OCI-M2 (cell line): ENCODE results near the gene PYM1.
A peak's percentile ranks its signal among the peaks of the same experiment; 100 is the strongest.

Experiments used
- DNase-seq: peaks from one replicate; lab custom pipeline; 2025; ENCODE audit not compliant: unreplicated experiment; lab: John Stamatoyannopoulos, UW

PYM1 gene

DNA sequence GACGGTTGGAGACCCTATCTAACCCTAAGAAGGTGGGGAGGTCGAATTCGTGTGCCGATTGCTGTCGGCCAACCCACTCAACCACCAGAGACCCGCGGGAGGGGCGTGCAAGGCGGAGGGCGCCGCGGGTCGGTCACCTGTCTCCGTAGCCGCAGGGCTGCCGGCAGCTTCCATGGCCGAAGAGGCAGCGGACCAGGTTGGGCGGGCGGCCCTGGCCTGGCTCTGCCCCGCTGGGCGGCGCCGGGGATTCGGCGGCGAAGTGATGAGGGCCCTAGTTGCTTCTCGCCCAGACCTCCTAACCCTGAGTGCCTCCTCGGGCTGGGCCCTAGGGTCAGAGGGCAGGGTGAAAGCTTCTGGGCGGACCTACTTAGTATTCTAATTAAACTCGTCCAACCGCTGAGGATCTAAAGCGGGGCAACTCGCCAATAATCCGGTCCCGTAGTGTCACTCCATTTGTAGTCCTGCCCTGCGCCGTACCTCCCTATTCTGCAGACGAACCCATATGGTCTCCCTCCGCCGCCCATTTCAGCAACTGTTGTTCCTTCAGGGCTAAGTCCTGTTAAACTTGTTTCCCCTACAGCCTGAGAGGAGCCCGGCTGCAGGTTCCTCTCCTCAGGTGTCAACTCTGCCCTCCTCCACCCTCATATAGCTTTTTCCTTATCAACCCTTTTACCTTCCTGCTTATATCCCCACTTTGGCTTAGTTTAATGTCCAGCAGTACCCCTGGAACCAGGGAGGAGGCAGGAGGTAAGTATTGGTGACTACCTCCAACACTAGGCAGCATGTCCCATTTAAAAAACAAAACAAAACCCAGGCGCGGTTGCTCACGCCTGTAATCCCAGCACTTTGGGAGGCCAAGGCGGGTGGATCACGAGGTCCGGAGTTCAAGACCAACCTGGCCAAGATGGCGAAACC lies at the start of gene PYM1:
PYM1 (minus strand) TSS at position 307 of the 915 bp plus-strand sequence; CDS start at position 174, 133 bp downstream.
- DNase-seq = no peak

DNA sequence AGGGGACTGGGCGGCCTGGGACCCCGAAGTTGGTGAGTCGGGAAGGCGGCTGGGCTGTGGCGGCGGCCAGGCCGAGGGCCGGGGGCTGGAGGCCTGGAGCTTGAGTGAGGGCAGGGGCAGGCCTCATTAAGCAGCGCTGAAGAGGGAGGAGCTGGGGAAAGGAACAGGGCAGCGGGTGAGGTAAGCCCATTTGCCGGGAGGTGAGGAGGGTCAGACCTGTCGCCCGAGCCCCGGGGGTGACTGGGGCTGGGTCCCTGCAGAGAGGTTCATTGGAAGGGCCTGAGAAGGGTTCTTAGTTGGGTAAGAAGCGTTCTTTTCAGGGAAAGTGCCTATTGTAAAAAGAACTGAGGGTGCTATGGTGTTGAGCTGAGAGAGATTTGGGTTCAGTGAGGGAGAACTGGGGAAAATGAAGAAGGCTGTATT lies 46.6 kb upstream of the PYM1 start:
- DNase-seq = no peak

DNA sequence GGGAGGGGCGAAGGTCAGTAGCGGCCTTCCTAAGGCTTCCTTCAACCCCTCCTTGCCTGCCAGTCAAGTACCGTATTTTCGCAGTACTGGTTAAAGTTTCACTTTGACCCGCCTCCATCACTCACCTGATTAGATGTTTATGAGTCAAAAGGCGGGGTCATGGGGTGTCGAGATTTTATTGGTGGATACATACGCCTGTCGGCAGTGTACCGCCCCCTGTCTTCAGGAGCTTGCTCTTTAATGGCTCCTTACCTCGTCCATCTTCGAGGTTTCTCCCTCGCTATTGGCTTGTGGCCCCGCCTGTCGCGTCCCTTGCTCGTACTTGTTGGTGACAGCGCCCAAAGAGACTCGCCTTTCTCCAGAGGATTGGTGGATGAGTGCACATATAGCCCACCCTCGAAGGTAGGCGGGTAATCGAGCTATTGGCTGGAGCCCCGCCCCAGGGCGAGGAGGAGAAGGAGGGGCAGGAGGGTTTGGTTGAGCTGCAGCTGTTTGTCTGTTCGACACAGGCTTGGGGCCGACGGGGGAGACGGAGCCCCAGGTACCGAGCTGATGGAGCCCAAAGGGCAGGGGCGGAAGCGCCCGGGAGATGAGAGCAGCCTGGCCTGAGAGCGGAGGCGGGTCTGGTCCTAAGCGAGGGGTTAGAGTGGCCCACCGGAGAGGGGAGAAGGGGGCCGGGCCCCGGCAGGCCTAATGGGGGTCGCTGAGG lies 46.1 kb upstream of the PYM1 start, which contains the start of gene RAB5B:
RAB5B (plus strand) TSS at position 480 of the 709 bp plus-strand sequence. CDS start 12,883 bp downstream, outside the sequence.
- peak; percentile 93 for DNase-seq

DNA sequence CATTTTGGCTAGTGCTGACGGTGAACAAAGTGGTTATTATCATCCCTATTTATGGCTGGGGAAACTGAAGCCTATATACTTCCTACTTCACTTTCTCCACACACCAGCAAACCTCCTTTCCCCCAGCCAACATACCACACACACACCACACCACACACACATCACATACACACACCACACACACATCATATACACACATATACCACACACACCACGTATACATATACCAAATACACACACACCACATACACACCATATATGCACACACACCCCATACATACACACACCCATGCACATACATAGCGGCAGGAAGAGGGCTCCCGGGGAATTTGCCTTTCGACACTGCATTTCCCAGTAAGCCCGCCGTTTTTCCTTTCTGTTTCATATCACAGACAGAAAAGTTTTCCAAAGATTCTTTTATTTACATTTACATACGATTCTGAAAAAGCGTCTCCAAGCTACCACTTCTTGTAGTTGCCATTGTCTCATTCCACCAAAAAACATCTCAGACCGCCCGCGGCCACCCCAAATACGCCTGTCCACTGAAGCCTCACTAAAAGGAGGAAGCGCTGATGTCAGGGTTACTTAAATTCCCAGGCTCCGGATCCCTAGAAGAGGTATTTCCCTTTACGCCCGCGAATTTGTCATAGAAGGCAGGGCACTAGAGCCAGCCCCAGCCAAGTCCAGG lies 45.4 kb upstream of the PYM1 start:
- DNase-seq = no peak

DNA sequence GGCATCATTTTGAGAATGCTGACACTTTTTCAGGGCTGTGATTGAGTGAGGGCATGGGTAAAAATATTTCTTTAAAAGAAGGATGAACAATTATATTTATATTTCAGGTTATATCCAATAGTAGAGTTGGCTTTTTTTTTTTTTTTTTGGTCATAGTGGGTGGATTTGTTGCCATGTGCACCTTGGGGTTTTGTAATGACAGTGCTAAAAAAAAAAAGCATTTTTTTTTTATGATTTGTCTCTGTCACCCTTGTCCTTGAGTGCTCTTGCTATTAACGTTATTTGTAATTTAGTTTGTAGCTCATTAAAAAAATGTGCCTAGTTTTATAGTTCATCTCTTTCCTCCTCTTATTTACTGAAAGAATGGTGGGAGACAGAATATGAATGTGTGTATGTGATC lies 44.8 kb upstream of the PYM1 start:
- no peak for DNase-seq

DNA sequence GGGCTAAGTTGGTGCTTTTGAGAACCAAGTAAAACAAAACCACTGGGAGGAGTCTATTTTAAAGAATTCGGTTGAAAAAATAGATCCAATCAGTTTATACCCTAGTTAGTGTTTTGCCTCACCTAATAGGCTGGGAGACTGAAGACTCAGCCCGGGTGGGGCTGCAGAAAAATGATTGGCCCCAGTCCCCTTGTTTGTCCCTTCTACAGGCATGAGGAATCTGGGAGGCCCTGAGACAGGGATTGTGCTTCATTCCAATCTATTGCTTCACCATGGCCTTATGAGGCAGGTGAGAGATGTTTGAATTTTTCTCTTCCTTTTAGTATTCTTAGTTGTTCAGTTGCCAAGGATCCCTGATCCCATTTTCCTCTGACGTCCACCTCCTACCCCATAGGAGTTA lies 44.3 kb upstream of the PYM1 start:
- DNase-seq = no peak

DNA sequence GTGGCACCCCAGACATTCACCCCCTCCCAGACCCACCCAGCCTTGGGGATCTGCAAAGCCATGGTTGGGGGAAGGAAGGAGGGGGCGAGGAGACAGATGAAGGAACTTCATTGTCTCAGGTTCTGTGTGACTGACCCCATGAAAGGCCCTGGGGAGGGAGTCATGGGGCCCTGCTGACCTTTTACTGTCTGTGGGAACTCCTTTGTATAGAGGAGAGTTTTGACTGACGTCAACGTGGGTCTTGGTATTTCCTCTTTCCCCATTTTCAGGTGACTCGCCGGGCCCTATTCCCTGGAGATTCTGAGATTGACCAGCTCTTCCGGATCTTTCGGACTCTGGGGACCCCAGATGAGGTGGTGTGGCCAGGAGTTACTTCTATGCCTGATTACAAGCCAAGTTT lies 43.1 kb upstream of the PYM1 start:
- no peak for DNase-seq

DNA sequence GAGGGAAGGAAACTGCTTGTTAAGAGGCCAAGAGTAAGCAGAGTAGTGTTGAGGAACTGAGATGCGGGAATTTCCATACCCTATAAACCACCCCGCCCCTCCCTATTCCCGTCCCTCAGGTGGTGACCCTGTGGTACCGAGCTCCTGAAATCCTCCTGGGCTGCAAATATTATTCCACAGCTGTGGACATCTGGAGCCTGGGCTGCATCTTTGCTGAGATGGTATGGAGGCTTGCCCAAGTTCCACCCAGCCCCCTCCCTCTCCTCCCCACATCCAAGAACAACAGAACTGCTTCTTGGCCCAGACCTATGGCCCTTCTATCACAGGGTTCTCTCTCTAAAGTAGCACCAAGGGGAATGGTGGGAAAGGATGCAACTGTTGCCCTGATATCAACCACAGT lies 41.7 kb upstream of the PYM1 start:
- DNase-seq = no peak

DNA sequence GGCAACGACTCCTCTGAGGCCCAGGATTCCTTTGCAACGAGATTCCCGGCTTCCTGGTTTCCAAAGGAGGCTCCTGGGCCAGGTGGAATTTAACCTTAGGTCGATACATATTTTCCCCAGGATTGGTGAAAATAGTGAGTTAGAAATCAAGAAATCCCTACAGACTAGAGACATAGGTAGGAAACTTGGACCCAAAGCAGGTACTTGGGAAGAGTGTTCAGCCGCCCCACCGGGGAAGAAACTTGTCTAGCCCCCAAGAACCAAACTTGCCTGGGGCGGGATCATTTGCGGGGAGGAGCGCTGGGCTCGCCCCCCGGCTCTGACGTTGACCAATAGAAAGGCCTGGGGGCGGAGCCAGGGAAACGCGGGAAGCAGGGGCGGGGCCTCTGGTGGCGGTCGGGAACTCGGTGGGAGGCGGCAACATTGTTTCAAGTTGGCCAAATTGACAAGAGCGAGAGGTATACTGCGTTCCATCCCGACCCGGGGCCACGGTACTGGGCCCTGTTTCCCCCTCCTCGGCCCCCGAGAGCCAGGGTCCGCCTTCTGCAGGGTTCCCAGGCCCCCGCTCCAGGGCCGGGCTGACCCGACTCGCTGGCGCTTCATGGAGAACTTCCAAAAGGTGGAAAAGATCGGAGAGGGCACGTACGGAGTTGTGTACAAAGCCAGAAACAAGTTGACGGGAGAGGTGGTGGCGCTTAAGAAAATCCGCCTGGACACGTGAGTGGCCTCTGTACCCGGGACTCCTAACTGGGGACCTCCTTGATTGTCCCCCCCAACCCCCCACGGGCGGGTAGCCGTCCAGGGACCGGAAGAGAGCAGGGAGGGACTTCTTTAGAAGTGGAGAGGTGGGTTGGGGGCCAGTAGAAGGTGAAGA lies 39.0 kb upstream of the PYM1 start, which contains the start of gene CDK2:
CDK2 (plus strand) TSS at position 423 of the 874 bp plus-strand sequence; CDS start at position 602, 179 bp downstream.
- DNase-seq = peak; percentile 47

DNA sequence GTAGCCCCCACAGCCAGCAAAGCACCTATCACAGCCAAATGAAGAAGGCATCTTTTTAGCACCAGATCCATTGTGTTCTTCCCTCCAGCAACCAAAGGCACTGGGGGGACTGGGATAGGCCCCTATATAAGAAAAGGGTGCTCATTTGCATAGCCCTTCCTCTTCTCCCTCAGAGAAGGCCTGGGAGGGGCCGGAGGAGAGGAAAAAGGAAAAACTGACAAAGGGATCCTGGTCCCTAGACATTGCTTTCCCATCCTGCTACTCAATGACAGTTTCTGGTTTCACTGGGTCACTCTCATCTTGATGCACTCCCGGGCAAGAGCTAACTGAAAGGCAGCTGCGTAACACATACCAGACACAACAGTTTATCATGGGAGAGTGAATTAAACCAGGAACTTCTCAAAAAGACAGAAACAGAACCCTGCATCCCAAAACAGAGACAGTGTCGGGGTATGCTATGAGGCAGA lies 38.3 kb upstream of the PYM1 start, which contains the start of gene PMEL:
PMEL (minus strand) TSS at position 102 of the 467 bp plus-strand sequence; CDS start at position 71, 31 bp downstream.
- DNase-seq = no peak

DNA sequence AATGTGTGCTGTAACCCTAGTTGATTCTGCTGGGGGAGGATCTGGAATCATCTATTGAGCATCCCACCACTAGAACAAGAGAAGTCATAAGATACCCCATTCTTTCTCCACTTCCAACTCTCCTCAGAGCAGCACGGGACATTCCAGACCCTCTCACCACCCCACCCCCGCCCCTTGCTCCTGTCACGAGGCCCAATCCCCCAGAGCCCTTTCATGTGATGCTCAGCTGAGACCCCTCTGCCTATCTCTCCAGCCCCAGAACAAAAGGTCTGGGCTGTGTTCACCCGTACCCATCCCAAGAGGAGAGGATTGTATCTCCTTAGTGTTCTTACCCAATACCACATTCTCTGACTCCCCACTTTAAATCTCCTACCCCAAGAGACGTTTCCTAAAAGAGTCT lies 37.5 kb upstream of the PYM1 start:
- no peak for DNase-seq

DNA sequence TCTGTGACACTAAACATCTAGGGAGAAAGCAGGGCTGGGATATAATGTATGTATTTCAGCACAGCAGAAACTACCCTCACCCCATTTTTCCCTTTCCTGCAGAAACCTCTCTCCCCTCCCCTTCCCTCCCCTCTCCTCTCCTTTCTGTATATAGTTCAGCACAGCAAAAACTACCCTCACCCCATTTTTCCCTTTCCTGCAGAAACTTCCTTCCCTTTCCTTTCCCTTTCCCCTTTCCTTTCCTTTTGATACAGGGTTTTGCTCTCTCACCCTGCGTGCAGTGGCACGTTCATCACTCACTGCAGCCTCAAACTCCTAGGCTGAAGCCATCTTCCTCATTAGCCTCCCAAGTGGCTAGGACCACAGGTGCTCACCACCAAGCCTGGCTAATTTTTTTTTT lies 36.1 kb upstream of the PYM1 start:
- no peak for DNase-seq

DNA sequence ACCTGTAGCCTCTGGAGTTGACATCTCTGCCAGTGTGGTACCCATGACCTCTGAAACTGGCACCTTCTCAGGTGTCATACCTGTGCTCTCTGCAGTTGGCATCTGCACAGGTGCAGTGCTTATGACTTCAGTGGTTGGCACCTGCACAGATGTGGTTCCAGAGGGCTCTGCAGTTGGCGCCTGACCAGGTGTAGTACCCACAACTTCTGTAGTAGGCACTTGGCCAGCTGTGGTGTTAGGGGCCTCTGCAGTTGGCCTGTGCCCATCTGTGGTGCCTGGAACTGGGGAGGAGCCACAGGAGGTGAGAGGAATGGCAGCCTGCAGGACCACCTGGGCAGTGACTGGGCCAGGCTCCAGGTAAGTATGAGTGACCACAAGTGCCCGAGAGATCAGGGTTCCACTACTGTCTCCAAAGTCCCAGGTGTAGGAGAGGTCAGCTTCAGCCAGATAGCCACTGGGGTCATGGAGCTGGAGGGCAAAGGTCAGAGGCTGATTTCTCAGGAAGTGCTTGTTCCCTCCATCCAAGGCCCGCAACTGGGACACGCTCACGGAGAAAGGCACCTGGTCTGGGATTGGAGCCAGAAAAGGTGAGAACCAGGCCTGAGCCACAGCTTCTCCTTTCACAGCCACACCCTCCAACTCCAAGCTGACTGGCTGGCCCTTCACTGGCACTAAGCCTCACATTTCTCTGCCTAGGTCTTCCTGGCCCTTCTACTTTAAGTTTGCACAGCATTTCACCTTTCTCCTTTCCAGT lies 29.6 kb upstream of the PYM1 start:
- no peak for DNase-seq

DNA sequence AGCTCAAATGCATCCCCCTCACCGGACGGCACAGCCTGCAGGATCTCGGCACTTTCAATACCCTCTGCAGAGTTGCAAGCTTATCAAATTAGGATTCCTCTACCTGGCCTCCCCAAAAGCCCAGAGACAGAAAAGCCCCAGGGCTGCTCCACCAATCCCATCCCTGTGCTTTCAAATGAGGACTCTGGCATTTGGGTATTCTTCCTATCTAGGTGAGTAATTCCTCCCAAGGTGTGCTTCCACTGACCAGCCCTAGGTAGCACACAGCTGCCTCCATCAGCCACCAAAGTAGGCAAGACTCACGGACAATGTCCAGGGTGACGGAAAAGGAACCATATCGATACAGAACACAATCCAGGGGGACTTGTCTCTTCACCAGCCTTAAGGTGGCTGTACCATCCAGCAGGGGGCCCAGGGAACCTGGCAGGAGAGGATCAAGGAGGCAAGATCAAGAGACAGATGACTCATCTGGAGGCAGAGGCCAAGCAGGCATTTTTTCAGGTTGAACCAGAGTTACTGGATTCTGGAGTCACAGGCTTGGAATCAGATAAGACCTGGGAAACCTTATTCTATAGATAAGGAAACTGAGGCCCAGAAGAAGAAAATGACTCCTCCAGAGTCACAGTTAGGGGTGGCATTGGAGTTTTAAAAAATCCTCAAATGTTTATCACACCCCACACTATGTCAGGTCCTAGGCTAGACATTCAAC lies 28.3 kb upstream of the PYM1 start:
- DNase-seq = no peak

DNA sequence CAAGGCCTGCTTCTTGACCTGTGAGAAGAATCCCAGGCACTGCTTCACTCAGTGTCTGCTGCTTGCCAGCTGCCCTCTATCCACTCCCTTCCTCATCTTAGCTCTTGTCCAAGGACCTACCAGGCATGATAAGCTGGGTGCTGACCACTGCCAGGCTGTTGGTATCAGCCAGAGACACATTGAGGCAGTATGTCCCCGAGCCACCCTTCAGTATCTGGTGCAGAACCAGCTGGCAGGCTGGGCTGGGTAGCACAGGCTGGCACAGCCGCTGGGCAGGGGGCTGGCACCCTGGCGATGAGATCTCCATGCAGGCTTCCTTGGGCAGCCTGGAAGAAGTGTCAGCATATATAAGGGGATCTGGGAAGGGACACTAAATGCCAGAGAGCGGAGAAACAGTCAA lies 27.6 kb upstream of the PYM1 start:
- DNase-seq = no peak

DNA sequence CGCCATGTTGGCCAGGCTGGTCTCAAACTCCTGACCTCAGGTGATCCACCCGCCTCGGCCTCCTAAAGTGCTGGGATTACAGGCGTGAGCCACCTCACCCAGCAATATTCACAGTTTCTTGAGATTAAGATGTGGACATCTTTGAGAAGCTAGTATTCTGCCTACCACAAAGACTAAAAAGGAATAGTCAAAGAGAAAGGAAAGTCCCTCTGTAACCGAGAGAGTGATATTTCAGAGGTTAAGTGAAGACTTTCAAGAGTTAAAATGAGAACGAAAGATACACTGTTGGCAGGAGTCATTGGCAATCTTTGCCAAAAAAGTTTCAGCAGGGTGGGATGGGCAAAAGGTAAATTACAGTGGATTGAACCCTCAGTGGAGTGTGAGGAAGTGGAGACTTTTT lies 18.9 kb upstream of the PYM1 start:
- DNase-seq = no peak

DNA sequence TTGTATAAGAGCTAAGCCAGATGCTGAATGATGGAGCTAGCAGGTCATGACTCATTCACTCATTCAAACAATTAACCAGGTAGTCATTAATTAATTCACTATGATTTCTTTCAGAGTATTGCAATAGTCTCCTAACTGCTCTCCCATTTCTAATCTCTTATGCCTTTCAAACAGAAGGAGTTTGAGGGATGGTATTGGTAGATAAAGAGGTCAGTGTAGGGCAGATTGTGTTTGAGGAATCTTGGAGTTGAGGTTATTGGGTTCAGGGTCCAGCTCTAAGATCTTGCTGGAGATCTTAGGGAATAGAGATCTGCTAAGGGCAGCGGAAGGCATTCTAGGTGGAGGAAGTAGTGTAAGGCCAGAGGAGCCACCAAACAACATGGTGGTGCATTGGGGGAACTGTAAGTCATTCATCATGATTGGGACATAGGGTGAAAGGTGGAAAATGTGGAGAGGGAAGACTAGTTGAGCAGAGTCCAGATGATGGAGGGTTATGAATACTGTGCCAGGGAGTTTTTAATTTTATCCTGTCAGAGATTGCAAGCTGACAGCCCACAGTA lies 15.0 kb upstream of the PYM1 start:
- no peak for DNase-seq

DNA sequence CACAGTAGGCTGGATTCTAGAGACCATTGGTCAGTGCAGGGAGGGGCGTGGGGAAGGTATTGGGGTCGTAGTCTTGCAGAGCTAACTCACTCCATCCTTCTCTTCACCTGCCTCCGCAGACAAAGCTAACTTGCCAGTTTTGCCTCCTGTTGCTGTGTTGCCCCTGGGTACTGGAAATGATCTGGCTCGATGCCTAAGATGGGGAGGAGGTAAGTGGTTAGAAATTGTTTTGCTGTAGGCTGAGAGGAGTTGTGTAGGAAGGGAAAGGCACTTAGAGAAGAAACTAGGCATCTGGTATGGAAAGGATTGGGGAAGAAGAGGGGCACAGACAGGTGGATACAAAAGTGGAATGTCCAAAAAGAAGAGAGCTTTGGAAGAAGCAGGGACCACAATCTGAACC lies 14.4 kb upstream of the PYM1 start:
- DNase-seq = no peak
